KMS-11 (cell line): ENCODE measurements around the gene ZNF763.

Source experiments
- H2AFZ ChIP-seq: fragments of 200-600 bp; sonication (generic); 2 replicates; pipeline ENCODE4 v1.6.1; 2016; ENCODE audit warnings: antibody characterized with exemption, mixed run types, low read depth
- H3K27ac ChIP-seq: fragments of 200-600 bp; sonication (generic); 2 replicates; pipeline ENCODE4 v1.6.1; 2016; ENCODE audit warnings: mild to moderate bottlenecking, mixed run types
- H3K27me3 ChIP-seq: fragments of 200-600 bp; sonication (generic); 2 replicates; pipeline ENCODE4 v1.6.1; 2017; ENCODE audit warnings: mild to moderate bottlenecking, low read depth, mixed run types, moderate library complexity; ENCODE audit not compliant: insufficient read depth
- H3K36me3 ChIP-seq: fragments of 200-600 bp; sonication (generic); 2 replicates; pipeline ENCODE4 v1.6.1; 2017; ENCODE audit warnings: mild to moderate bottlenecking, mixed run types; ENCODE audit not compliant: insufficient read depth
- H3K4me1 ChIP-seq: fragments of 200-600 bp; sonication (generic); 2 replicates; pipeline ENCODE4 v1.6.1; 2016; ENCODE audit warnings: mild to moderate bottlenecking, low read depth, mixed run types; ENCODE audit not compliant: poor library complexity, severe bottlenecking
- H3K4me2 ChIP-seq: fragments of 200-600 bp; sonication (generic); 2 replicates; pipeline ENCODE4 v1.7.0; 2016; ENCODE audit warnings: mild to moderate bottlenecking, mixed run types
- H3K4me3 ChIP-seq: fragments of 200-600 bp; sonication (generic); IDR thresholded peaks from 2 replicates; pipeline ENCODE4 v1.6.1; 2017; ENCODE audit warnings: low read depth, low read length, mixed read lengths; ENCODE audit not compliant: insufficient read depth
- H3K79me2 ChIP-seq: fragments of 200-600 bp; sonication (generic); 2 replicates; pipeline ENCODE4 v1.6.1; 2016; ENCODE audit warnings: low read depth, mixed run types; ENCODE audit not compliant: insufficient read depth
- H3K9ac ChIP-seq: fragments of 200-600 bp; sonication (generic); 2 replicates; pipeline ENCODE4 v1.6.1; 2016; ENCODE audit warnings: mild to moderate bottlenecking, mixed run types
- H4K20me1 ChIP-seq: fragments of 200-600 bp; sonication (generic); 2 replicates; pipeline ENCODE4 v1.6.1; 2016; ENCODE audit warnings: mild to moderate bottlenecking, mixed run types; ENCODE audit not compliant: insufficient read depth
- CTCF ChIP-seq: fragments of 200-600 bp; sonication (generic); conservative IDR thresholded peaks from 2 replicates; pipeline ENCODE4 v1.6.1; 2017; ENCODE audit warnings: low read depth, mild to moderate bottlenecking, antibody characterized with exemption, low read length, moderate library complexity, mixed read lengths

The ZNF763 gene

GRCh38 chr19:11970174-11970573 is 5.3 kb downstream of the ZNF763 start:
- Histone ChIP-seq H3K27ac (no peak overlapping the region), H3K4me3 (no peak overlapping the region), H3K27me3 (no peaks in the 10 kb centered on the region), H3K4me1 (no peaks in the 10 kb centered on the region), H3K9ac (no peak overlapping the region), H2AFZ (no peak overlapping the region), H3K79me2 (no peaks in the 10 kb centered on the region), H4K20me1 (no peaks in the 10 kb centered on the region), H3K36me3 (no peaks in the 10 kb centered on the region), H3K4me2 (no peak overlapping the region)
- no peak for TF ChIP-seq CTCF

GRCh38 chr19:11971041-11971440 is 6.2 kb downstream of the ZNF763 start:
- Histone ChIP-seq H3K4me1 (no peaks in the 10 kb centered on the region), H3K4me2 (no peak overlapping the region), H2AFZ (no peak overlapping the region), H3K79me2 (no peaks in the 10 kb centered on the region), H3K4me3 (no peak overlapping the region), H3K9ac (no peak overlapping the region), H3K27ac (no peak overlapping the region), H3K27me3 (no peaks in the 10 kb centered on the region), H4K20me1 (no peaks in the 10 kb centered on the region), H3K36me3 (no peaks in the 10 kb centered on the region)
- TF ChIP-seq CTCF, result no peak

GRCh38 chr19:11973019-11973810 is 8.4 kb downstream of the ZNF763 start:
- Histone ChIP-seq H2AFZ (no peak overlapping the region), H3K4me3 (no peak overlapping the region), H3K4me2 (no peak overlapping the region), H3K36me3 (no peaks in the 10 kb centered on the region), H4K20me1 (no peaks in the 10 kb centered on the region), H3K79me2 (no peaks in the 10 kb centered on the region), H3K9ac (no peak overlapping the region), H3K27me3 (no peaks in the 10 kb centered on the region), H3K27ac (no peak overlapping the region), H3K4me1 (no peaks in the 10 kb centered on the region)
- no peak for TF ChIP-seq CTCF

GRCh38 chr19:11978492-11979100 is 13.8 kb downstream of the ZNF763 start:
- H4K20me1 ChIP-seq, result no peaks in the 10 kb centered on the region
- H3K27ac ChIP-seq, result no peak overlapping the region
- H3K4me3 ChIP-seq, result no peak overlapping the region

More at GRCh38 chr19:11978492-11979100, 13.8 kb downstream of the ZNF763 start:
- Histone ChIP-seq H3K4me1 (no peaks in the 10 kb centered on the region), H3K9ac (no peak overlapping the region), H3K27me3 (no peaks in the 10 kb centered on the region), H2AFZ (no peak overlapping the region), H3K36me3 (no peaks in the 10 kb centered on the region), H3K4me2 (no peak overlapping the region), H3K79me2 (no peaks in the 10 kb centered on the region)
- no peak for TF ChIP-seq CTCF
